ENCODE results near the gene TTC13. TPM values are rescaled to one million over a fixed set of nuclear protein-coding genes. Genes with fewer than 3 reads are reported as not detected.

The TTC13 gene
- total RNA-seq, 1 experiment from 2014 or later: 4.4 TPM

DNA sequence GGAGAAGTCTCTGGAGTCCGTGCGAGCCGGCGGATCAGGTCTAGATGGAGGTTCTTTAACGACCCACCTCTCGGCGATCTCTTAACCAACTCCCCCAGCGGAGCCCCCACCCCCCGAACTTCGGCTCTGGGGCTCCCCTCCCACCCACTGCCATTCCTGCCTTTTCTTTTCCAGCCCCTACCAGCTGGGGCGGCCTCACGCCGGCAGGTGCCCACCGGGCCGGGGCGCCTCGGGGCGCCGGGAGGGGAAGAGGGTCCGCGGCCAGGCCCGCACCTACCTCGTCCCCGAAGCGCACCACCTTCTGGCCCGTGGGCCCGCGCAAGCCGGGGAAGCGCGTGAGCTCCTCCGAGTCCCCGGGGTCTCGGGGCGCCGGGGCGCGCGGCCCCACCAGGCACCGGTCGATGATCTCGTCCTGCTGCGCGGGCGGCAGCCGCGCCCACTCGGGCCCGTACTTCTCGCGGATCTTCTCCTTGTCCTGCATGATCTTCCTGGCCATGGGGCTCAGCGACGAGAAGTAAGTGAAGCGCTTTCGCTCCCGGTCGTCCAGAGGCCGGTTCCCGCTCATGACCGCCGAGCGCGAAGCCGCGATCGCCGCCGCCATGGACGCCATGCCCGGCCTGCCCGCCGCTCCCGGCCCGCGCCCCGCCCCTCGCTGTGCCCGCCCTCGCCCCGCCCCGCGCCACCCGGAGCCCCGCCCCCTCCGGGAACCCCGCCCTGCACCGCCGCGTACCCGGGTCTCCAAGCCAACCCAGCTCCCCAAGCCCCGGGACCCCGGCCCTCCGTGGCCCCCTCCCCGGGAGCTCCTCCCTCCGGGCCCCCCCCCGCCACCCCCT is 110.5 kb downstream of the TTC13 start, which contains the start of gene C1orf198 (continued):
- TF ChIP-seq FOXP1 (CRISPR knock-in tag; IDR thresholded peaks at IDR 0.05; ENCODE audit: borderline replicate concordance) (peak; percentile 38; the same call in 1 of the 2 replicates), ZNF671 (CRISPR knock-in tag; IDR thresholded peaks at IDR 0.05) (no peak), NR2C2 (CRISPR knock-in tag; IDR thresholded peaks at IDR 0.05) (no peak), OVOL2 (CRISPR knock-in tag; IDR thresholded peaks at IDR 0.05; ENCODE audit: borderline replicate concordance) (no peak), ATF6 (CRISPR knock-in tag; IDR thresholded peaks at IDR 0.05) (no peak), ZSCAN18 (CRISPR knock-in tag; IDR thresholded peaks at IDR 0.05) (no peak), MYBL2 (CRISPR knock-in tag; IDR thresholded peaks at IDR 0.05) (no peak), JUN (CRISPR knock-in tag; IDR thresholded peaks at IDR 0.05) (no peak), MXD4 (CRISPR knock-in tag; IDR thresholded peaks at IDR 0.05; ENCODE audit: borderline replicate concordance) (no peak), ZNF263 (CRISPR knock-in tag; IDR thresholded peaks at IDR 0.05; ENCODE audit: low read depth) (no peak), HMGXB4 (CRISPR knock-in tag; IDR thresholded peaks at IDR 0.05) (peak; percentile 47; the same call in 1 of the 2 replicates), NR3C1 (CRISPR knock-in tag; conservative IDR thresholded peaks at IDR 0.05; ENCODE audit: low read depth) (no peak), ZNF396 (CRISPR knock-in tag; IDR thresholded peaks at IDR 0.05; ENCODE audit: borderline replicate concordance) (no peak), E2F4 (CRISPR knock-in tag; IDR thresholded peaks at IDR 0.05; ENCODE audit: borderline replicate concordance, low read depth) (0 out of 2 replicates have a peak, but pooled peaks have one; percentile 69), ZNF219 (CRISPR knock-in tag; IDR thresholded peaks at IDR 0.05; ENCODE audit: borderline replicate concordance) (no peak), KAT7 (CRISPR knock-in tag; IDR thresholded peaks at IDR 0.05; ENCODE audit: borderline replicate concordance) (no peak)
- TF ChIP-seq, protein P1, sequence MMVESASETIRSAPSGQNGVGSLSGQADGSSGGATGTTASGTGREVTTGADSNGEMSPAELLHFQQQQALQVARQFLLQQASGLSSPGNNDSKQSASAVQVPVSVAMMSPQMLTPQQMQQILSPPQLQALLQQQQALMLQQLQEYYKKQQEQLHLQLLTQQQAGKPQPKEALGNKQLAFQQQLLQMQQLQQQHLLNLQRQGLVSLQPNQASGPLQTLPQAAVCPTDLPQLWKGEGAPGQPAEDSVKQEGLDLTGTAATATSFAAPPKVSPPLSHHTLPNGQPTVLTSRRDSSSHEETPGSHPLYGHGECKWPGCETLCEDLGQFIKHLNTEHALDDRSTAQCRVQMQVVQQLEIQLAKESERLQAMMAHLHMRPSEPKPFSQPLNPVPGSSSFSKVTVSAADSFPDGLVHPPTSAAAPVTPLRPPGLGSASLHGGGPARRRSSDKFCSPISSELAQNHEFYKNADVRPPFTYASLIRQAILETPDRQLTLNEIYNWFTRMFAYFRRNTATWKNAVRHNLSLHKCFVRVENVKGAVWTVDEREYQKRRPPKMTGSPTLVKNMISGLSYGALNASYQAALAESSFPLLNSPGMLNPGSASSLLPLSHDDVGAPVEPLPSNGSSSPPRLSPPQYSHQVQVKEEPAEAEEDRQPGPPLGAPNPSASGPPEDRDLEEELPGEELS (CRISPR knock-in tag; IDR thresholded peaks at IDR 0.05): no peak
- TF ChIP-seq, protein P2, sequence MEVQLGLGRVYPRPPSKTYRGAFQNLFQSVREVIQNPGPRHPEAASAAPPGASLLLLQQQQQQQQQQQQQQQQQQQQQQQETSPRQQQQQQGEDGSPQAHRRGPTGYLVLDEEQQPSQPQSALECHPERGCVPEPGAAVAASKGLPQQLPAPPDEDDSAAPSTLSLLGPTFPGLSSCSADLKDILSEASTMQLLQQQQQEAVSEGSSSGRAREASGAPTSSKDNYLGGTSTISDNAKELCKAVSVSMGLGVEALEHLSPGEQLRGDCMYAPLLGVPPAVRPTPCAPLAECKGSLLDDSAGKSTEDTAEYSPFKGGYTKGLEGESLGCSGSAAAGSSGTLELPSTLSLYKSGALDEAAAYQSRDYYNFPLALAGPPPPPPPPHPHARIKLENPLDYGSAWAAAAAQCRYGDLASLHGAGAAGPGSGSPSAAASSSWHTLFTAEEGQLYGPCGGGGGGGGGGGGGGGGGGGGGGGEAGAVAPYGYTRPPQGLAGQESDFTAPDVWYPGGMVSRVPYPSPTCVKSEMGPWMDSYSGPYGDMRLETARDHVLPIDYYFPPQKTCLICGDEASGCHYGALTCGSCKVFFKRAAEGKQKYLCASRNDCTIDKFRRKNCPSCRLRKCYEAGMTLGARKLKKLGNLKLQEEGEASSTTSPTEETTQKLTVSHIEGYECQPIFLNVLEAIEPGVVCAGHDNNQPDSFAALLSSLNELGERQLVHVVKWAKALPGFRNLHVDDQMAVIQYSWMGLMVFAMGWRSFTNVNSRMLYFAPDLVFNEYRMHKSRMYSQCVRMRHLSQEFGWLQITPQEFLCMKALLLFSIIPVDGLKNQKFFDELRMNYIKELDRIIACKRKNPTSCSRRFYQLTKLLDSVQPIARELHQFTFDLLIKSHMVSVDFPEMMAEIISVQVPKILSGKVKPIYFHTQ (CRISPR knock-in tag; IDR thresholded peaks at IDR 0.05): no peak
- TF ChIP-seq, protein P3, sequence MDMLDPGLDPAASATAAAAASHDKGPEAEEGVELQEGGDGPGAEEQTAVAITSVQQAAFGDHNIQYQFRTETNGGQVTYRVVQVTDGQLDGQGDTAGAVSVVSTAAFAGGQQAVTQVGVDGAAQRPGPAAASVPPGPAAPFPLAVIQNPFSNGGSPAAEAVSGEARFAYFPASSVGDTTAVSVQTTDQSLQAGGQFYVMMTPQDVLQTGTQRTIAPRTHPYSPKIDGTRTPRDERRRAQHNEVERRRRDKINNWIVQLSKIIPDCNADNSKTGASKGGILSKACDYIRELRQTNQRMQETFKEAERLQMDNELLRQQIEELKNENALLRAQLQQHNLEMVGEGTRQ (CRISPR knock-in tag; IDR thresholded peaks at IDR 0.05): no peak
- TF ChIP-seq, protein P4, sequence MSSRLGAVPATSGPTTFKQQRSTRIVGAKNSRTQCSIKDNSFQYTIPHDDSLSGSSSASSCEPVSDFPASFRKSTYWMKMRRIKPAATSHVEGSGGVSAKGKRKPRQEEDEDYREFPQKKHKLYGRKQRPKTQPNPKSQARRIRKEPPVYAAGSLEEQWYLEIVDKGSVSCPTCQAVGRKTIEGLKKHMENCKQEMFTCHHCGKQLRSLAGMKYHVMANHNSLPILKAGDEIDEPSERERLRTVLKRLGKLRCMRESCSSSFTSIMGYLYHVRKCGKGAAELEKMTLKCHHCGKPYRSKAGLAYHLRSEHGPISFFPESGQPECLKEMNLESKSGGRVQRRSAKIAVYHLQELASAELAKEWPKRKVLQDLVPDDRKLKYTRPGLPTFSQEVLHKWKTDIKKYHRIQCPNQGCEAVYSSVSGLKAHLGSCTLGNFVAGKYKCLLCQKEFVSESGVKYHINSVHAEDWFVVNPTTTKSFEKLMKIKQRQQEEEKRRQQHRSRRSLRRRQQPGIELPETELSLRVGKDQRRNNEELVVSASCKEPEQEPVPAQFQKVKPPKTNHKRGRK (CRISPR knock-in tag; IDR thresholded peaks at IDR 0.05; ENCODE audit: borderline replicate concordance): no peak
